GM12875 (cell line): ENCODE data around the gene GATC.
A peak's percentile ranks its signal among the peaks of the same experiment; 100 is the strongest.

Experiments
- H3K4me3 ChIP-seq: one replicate; pipeline ENCODE4 v1.5.1; 2011; ENCODE audit warnings: low read depth, low read length, control low read depth
- TF ChIP-seq, protein P1 (sequence below): IDR thresholded peaks from 2 replicates; pipeline ENCODE4 v1.5.1; 2011; ENCODE audit warnings: low read depth, mild to moderate bottlenecking, control low read depth, inconsistent platforms, low read length, moderate library complexity, borderline replicate concordance; ENCODE audit not compliant: insufficient read depth

GATC gene

DNA sequence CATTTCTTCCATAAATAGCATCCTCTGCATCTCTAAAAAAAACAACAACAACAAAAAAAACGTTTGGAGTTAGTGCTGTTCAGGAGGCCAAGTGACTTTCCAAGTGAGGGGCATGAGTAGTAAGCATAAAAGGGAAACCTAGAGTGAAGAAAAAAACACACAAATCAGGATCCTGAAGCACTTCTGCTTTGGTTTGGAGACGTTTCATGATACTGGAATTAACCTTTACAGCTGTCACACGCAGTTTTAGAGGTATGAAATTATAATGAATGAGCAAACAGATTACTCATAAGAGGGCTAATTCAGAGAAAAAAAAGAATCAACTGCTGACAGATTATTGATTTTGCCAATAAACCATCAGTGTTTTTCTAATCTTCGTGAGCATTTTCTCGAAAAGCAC lies 19.5 kb downstream of the GATC start:
- TF ChIP-seq, protein P1, sequence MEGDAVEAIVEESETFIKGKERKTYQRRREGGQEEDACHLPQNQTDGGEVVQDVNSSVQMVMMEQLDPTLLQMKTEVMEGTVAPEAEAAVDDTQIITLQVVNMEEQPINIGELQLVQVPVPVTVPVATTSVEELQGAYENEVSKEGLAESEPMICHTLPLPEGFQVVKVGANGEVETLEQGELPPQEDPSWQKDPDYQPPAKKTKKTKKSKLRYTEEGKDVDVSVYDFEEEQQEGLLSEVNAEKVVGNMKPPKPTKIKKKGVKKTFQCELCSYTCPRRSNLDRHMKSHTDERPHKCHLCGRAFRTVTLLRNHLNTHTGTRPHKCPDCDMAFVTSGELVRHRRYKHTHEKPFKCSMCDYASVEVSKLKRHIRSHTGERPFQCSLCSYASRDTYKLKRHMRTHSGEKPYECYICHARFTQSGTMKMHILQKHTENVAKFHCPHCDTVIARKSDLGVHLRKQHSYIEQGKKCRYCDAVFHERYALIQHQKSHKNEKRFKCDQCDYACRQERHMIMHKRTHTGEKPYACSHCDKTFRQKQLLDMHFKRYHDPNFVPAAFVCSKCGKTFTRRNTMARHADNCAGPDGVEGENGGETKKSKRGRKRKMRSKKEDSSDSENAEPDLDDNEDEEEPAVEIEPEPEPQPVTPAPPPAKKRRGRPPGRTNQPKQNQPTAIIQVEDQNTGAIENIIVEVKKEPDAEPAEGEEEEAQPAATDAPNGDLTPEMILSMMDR = no peak
- H3K4me3 ChIP-seq = no peak overlapping the region

DNA sequence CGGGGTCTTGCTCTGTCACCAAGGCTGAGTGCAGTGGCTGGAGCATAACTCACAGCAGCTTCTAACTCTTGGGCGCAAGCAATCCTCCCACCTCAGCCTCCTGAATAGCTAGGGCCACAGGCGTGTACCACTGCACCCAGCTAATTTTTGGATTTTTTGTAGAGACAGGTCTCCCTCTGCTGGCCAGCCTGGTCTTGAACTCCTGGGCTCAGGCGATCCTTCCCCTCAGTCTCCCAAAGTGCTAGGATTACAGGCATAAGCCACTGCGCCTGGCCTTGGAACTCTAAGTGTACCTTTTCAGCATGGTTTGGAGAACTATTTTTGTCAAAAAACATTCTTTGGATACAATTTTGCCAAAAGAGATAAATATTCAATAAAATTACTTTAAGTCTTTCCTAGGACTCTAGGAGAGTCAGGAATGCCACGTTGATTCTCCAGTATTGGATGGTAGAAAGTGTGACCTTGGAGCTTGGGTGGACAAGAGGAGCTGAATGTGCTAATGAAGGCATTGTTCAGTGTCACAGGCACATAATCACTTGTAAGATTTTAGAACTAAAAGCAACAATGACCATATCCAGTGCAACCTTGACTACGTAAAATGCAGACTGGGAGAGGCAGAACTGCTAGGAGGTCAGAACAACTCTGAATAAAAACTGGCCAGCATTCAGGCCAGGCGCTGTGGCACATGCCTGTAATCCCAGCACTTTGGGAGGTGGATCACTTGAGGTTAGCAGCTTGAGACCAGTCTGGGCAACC lies 20.5 kb downstream of the GATC start:
- TF ChIP-seq, protein P1 = peak; percentile 65; the same call in 1 of the 2 replicates
- no peak overlapping the region for H3K4me3 ChIP-seq

DNA sequence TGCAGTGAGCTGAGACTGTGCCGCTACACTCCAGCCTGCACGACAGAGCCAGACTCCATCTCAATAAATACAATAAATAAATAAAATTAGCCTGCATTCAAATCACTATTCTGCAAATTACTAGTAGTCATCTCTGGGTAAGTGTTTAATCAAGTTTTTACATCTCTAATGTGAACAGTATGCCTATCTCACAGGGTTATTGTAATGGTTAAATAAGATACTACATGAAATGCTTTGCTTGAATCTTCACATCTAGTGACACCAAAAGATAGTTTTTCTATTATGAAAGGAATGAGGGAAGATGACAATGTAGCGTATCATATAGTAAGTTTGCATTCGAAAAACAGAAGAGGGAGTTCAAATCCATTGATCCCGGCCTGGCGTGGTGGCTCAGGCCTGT lies 21.2 kb downstream of the GATC start:
- no peak overlapping the region for H3K4me3 ChIP-seq
- TF ChIP-seq, protein P1 = no peak

DNA sequence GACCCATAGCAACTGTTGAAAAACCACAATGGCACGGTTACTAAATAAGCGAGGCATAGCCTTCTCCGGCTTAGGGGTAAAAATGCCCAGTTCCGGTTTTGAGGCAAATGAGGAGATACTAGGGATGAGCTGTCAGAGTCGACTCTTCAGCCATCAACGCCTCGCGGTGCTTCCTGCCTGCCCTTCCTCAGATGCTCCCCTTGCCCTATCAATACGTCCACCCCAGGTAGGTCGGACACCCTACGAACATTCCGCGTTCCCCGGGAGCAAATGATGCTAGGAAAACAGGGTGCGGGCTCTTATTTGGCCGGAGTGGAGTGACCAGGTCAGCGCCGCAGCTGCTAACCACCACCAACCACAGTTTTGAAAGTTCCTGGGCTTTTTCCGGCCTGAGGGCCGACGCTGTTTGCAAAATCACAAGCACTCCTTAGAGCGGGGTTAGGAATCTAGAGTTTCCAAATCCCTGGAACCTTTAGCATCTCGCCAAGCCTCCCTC lies 22.1 kb downstream of the GATC start:
- H3K4me3 ChIP-seq = peak overlapping the region; percentile 96
- TF ChIP-seq, protein P1 = no peak

DNA sequence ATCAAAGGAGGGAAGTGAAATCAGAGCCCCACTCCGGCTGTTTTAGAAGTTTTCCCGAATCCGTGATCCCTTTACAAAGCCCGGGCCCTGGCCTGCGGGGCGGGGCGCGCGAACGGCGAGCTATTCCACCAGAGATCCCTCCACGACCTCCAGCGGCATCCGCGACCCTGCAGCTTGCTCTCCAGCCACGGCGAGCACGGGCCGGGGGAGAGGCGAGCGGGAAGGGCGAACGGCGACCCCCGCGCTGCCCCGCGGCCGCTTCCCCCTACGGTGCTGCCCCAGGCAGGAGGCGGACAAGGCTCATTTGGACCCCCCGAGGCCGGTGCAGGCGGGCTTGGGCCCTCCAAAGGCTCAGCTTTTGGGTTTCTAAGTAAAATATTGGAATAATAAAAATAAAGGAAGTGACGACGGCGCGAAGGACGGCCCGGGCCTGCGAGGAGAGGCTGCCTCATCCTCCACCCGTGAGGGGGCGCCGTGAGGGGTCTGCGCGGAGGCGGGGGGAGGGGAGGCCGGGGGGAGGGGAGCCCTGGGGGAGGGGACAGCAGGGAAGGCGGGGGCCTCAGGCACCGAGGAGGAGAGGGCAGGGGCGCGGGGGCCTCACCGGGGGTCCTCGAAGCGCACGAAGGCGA lies 22.7 kb downstream of the GATC start:
- peak overlapping the region; percentile 96 for H3K4me3 ChIP-seq
- TF ChIP-seq, protein P1 = peak; percentile 9; the same call in 1 of the 2 replicates

DNA sequence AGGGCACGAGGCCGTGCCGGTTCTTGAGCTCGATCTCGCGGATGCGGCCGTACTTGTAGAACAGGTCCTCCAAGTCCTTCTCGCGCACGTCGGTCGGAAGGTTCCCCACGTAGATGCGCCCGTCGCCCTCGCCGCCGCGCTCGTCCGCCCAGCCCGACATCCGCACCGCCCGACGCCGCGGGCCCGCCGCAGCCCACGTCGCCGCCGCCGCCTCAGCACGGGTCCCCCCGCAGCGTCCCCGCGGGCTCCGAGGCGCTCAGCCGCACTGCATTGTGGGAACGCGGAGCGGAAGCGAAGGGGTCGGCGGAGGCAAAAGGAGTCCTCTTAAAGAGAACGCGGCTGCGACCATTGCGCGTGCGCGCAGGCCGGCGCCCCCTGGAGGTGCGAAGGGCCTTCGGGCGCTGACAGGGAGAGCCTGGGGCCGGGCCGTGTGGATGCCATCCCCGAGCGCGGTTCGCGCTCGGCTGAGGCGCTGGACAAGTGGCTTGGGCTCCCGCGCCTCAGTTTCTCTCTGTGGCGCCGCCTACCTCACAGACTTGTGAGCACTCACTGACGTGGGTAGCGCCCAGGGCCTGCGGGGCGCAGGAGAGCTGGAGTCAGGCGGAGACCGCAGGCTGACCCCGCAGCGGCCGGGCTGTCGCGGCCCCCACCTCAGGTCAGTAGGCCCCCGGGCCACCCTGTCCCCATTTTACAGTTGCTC lies 23.4 kb downstream of the GATC start, which contains the start of gene SRSF9:
Gene SRSF9 (minus strand): TSS at position 299 of the 700 bp plus-strand sequence. CDS start 139 bp downstream, at position 160.
- TF ChIP-seq, protein P1 = peak; percentile 99
- peak within 1 kb of the TSS; percentile 96 for H3K4me3 ChIP-seq
